Middle frontal gyrus (tissue), 1 donor: Measurements from ENCODE around the gene HEMK1.

Source experiments
- DNase-seq: peaks from one replicate; pipeline ENCODE4 v3.0.0-alpha.2; 2015; ENCODE audit warnings: low spot score; ENCODE audit errors: extremely low spot score

HEMK1 gene

GRCh38 chr3:50600141-50600753 is 30.9 kb downstream of the HEMK1 start:
- no peak for DNase-seq

GRCh38 chr3:50600841-50601591 is 31.7 kb downstream of the HEMK1 start:
- peak; percentile 67 for DNase-seq

GRCh38 chr3:50602595-50603191 is 33.4 kb downstream of the HEMK1 start:
- no peak for DNase-seq

DNA sequence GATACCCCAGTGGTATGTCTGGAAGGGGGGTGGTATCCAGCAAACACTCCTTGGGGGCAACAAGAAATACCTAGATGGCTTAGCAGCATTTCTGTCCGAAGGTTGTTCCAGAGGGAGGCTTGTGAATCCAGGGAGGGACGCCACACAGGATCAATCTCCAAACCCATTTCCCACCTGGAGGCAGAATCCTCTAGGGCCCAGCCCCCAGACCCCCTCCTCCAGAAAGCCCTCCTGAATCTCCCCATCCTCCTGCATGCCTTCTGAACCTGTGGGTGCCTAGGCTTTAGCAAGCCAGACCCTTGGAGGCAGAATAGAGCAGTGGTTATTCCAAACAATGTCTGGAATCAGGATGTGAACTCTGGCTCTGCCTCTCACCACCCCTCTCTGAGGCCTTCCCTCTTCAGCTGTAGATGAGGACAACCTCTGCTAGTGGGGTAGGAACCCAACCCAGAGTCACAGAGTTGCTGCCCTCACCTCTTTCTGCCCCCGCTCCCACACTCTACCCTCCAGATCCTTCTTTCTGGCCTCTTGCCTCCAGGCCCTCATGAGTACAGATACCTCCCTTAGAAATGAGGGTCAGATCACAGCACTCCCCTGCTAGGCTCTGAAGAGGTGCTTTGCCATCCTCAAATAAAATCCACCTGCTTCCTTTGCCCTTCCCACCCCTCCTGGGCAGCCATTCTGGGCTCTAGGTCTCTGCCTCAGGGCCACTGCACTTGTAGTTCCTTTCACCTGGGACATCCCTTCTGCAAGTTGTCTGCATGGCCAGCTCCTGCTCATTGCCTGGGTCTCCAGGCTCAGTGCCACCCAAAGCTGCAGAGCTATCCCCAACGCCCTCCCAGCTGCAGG is 34.2 kb downstream of the HEMK1 start:
- DNase-seq = no peak

- no peak for DNase-seq
Observed at GRCh38 chr3:50604110-50604621, 34.8 kb downstream of the HEMK1 start.

DNA sequence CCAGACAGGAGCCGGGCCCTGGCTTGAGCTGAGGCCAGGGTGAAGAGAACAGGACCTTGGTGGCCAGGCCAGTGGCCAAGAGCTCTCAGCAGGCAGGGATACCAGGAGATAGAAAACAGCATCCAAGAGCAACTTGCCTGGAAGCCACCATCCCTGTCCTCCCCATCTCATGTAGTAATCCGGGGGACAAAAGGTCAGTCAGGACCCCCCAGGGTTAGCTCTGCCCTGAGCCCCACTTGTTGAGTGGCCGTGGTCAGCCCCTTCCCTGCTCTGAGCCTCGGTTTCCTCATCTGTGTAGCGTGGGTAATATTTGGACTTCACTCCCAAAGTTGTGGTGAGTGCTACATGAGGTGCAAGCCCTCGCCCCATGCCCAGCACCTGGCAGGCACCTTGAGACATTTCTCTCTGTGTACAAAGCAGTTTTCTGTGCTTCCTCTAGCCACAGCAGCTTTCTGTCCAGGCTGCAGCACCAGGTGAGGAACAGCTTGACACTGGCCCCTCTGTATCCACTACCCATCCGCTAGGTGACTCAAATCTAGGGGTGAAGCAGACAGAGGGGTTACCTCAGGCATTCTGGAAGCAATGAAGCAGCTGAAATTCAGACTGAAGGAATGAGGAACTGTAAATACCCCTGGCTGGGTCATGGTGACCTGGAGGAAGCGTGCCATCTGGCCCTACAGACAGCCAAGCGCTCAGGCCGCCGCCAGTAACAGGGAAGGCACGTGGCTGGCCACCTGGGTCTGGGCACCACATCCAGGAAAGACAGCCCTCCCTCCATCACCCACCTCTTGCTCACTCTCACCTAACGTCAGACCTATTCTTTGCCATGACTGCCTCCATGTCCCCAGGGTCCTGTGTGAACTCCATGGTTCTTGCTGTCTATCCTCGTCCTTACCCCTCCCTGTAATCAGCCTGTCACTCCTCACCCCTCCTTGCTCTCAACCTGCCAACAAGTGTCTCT is 35.6 kb downstream of the HEMK1 start:
- DNase-seq = no peak

DNA sequence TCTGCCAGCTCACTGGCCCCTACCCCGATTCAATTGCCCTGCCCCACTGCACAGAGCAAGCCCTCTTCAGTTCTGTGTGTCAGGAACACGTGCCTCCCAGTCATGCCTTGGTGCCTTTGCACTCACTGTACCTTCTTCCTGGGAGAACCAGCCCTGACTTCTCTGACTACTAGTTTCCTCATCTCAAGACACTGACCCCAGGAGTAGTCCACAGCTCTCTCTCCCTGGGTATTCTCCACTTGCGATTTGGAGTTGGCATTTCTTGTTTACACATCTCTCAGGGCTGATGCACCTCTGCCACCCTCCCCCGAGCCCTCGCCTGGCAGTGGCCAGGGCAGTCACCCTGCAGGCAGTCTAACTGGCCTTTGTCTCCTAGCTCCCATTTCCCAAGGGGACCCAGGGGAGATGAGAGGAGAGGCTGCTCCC is 36.6 kb downstream of the HEMK1 start:
- DNase-seq = no peak

- DNase-seq = no peak
Observed at GRCh38 chr3:50606596-50606995, 37.3 kb downstream of the HEMK1 start.

DNA sequence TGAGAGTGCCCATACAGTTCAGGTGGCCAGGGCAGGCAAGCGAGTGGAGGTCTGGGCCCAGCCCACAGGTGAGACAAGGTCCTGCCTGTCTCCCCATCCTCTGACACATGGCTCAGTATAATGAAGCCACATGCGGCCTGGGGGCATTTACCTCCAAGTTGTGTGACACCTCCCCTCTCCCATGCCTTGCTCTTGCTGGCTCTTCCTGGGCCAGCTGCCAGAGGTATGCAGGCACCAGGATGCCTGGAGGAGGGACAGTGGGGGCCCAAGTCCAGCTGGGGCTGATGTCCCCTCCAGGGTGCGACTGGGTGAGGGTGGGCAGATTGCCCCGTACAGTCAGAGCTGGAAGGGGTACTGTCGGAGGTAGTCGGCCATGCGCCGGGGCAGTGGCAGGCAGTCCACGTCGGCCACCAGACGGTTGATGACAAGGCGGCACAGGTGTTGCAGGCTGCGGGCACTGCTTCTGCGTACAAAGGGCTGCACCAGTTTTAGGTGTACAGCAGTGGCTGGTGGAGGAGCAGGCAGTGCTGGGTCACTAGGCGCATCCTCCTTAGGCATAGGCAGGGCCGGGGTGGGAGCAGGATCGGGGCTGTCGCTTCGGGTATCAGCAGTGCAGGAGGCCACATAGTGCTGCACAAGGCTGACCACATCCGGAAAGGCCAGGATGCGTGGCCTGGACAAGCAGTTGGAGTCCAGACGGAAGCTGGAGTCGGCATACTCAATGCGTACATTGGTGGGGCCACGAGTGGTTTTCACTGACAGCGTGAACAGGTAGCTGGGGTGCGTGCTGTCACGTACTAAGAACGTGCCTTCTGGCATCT is 38.2 kb downstream of the HEMK1 start:
- DNase-seq = no peak

DNA sequence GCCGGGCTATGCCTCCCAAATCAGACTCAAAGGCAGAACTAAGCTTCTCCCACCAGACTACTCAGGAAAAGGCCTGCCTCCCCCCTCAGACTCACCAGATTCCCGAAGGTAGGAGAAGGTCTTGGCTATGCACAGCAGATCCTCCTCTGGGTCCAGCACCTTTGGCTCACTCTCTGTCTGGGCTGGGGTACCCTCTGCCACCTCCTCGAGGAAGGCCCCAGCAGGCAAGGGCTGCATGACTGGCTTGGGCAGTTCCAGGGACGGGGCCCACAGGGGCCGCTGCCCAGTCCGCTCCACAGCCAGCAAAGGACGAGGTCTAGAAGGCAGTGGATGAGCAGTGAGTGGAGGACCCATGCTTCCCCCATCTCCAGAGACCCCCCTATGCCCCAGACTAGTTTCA is 39.0 kb downstream of the HEMK1 start:
- DNase-seq = no peak

DNA sequence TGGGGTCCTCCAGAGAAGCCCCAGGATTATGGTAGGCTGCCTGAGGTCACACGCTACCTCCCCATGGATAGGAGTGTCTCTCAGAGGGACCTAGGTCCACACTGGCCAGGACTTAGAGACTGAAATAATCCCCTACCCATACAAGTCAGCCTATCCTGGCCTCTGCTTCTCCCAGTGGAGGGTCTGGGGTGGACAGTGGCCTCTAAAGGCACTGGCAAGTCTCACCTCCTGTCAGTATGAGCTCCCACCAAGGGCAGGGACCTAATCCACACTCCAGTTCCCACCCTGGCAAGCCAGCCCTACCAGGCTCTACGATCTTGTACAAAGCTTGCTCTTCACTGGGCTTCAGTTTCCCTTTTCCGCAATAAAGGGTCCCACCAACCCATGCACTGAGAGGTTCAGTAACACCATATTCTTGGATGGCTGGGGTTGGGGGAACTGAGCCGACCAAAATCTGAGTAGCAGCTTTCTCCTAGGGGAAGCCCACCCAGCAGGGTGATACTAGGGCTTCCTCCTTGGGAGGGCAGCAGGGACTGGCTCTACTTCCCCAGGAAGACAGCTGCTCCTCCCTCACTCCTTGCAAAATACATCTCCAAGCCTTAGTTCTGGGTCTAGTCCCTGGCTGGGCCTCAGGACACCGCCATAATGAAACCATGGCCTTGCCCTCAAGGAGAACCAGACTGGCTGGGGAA is 39.9 kb downstream of the HEMK1 start:
- DNase-seq = no peak

GRCh38 chr3:50609763-50610085 is 40.4 kb downstream of the HEMK1 start:
- no peak for DNase-seq

DNA sequence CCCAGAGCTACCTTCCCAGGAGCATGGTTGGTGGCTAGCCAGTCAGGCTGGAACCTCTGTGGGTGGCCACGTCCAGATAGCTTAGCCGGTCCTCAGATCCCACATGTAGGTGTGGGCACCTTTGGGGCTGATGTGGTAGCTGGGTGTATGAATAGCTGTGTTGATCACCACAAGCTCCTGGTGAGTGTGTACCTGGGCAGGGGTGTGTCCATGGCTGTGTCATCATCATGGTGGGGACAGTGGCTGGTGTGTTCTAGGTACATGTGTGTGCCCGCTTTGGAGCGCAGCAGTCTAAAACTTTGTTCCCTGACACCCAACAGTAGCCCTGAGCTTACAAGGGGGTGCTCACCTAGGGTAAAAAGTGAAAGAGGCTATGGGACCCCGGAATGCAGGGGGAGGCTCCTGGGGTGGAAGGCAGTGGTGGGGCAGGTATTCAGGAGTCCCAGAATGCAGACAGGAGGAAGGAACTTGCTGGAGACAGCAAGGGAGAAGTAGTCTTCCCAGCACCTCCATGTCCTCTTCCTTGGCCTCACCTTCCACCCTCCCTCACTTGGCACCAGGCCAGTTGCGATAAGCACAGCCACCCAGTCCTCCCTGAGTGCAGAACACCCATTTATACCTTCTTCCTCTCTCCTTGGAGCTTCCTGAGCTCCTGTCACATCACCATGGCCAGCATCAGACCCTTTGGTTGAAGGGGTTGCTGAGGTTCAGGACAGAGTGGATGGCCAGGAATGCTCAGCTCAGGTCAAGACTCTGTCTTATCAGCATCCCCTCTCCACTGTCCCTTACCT is 41.1 kb downstream of the HEMK1 start:
- no peak for DNase-seq

GRCh38 chr3:50610992-50611463 is 41.7 kb downstream of the HEMK1 start:
- no peak for DNase-seq

DNA sequence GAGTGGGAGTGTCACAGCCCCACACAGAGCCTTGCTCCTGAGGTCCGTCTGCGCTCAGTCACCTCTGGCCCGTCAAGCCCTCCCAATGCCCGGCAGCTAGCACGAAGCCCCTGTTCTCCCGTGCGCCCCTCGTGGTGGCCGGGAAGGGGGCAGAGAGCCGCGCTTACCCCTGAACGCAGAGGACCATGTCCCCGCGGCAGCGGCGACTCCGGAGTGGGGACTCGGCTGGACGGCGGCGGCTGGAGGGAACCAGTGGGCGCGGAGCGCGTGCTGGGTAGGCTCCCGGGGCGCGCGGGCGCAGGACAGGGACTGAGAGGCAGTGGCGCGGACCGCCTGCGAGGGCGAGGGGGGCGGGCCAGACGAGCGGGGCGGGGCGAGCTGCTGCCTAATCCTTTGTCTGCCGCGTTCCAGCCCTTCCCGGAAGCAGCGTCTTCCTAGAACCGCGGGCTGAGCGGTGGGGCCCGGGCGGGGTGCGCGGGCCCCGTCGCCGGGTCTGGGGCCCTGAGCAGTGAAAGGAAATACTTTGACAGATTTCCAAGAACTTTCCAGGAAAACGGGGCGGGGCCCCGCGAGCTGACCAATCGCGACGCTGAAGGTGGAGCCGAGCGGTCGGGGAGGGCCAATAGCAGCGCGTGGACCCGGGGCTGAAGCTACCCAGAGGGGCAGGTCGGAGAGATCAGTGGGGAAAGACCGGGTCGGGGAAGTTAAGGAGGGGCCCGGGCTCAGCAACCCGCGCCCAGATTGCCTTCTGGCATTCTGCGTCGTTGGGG is 42.3 kb downstream of the HEMK1 start, which contains the start of gene CISH:
CISH (minus strand) TSS at position 311 of the 770 bp plus-strand sequence; CDS start at position 187, 124 bp downstream.
- peak; percentile 48 for DNase-seq

GRCh38 chr3:50612234-50612882 is 43.0 kb downstream of the HEMK1 start:
- DNase-seq = no peak
